ENCODE data around the gene GAB1.
A peak's percentile ranks its signal among the peaks of the same experiment; 100 is the strongest.

The GAB1 gene

GRCh38 chr4:143390764-143391163 is 54.1 kb downstream of the GAB1 start:
- DNase-seq, result no peak

DNA sequence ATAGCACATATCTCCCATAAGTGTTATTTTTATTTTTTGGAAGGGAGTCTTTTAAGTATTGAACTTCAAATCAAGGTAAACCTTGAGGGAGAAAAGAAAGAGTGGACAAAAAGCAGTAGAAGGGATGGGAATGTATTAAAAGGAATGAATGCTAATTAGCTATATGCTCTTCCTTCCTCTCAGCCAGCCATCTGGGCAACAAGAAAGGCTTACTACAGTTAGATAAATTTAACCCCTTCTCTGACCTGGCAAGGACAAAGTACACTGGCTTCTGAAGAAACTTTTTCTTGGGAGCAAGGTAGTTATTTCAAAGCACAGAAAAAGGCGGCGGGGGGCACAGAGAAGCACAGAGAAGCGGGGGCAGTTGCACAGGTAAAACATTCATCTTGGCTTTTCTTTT is 54.6 kb downstream of the GAB1 start:
- DNase-seq, result no peak

GRCh38 chr4:143391895-143392294 is 55.2 kb downstream of the GAB1 start:
- DNase-seq, result no peak

DNA sequence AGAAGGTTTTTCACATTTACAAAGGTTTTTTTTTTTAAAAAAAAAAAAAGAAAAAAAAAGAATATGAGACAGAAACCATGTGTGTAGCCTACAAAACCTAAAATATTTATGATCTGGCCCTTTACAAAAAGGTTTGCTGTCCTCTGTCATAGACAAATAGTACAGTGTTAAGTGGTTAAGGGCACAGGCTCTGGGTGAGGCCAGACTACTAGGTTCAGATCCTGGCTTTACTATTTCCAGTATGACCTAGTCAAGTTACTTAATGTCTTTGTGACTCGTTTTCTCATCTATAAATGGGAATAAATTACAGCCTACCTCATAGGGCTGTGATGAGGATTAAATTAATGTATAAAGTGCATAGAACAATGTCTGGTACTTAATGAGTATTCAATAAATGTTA is 56.5 kb downstream of the GAB1 start:
- no peak for DNase-seq

DNA sequence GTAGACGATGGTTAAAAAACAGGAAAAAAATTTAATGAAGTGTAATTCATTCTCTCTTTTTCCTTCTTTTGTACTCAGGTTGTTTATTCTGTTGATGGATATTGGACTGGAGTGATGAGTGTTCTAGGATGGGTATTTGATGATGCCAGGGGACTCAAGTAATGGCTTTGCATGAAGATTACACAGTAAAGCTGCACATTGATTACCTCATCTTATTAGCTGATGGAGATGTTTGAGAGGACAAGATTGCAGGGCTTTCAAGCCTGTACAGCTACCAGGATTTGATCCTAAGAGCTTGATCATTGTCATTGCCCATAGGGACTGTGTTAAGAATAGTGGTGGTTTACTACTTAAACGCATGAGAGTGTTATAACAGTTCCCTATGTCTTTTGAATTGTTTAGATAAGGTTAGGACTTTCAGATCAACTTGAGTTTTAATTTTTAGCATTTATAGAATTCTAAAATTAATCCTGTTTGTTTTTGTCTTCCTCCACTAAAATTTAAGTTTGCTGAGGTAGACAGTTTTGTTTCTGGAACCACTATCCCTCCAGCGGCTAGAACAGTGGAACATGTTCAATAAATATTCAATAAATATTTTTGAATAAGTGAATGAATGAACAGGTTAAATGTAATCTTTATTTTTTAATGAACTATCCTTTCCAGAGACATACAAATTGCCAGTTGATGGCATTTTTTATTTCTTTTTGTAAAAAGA is 58.2 kb downstream of the GAB1 start:
- DNase-seq, result no peak

GRCh38 chr4:143396695-143397094 is 60.0 kb downstream of the GAB1 start:
- no peak for DNase-seq

DNA sequence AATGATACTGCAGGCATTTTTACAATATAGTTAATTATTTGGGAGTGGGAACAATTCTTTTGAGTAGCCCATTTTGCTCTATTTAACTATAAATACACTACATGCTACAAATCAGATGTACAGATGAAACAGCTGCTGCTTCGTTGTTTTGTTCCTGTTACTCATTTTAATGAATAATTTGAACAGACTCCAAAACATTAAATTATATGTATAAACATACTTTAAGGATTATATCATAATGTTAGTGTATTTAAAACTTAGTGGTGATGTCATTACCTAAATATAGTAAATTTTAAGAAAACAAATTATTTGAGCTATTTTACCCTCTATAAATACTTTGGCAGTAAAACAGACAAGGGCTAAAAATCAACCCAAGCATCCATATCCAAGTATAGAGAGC is 60.7 kb downstream of the GAB1 start:
- no peak for DNase-seq

DNA sequence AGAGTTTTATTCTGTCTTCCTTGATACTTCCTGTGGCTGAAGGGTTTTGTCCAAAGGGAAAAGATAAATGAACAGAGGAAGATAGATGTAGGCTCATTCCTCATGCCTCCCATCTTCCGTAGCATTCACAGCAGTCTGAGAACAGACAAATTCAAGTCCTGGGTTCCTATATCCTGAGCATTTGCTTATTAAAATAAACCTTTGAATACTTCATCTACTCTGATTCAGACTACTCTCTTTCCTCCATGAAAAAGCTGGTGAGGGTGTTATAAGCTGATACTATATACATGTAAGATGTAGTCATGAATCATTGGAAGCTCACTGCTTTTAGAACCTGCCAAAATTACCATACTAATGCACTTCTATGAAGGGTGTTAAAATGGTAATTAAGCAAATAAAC is 61.2 kb downstream of the GAB1 start:
- no peak for DNase-seq

DNA sequence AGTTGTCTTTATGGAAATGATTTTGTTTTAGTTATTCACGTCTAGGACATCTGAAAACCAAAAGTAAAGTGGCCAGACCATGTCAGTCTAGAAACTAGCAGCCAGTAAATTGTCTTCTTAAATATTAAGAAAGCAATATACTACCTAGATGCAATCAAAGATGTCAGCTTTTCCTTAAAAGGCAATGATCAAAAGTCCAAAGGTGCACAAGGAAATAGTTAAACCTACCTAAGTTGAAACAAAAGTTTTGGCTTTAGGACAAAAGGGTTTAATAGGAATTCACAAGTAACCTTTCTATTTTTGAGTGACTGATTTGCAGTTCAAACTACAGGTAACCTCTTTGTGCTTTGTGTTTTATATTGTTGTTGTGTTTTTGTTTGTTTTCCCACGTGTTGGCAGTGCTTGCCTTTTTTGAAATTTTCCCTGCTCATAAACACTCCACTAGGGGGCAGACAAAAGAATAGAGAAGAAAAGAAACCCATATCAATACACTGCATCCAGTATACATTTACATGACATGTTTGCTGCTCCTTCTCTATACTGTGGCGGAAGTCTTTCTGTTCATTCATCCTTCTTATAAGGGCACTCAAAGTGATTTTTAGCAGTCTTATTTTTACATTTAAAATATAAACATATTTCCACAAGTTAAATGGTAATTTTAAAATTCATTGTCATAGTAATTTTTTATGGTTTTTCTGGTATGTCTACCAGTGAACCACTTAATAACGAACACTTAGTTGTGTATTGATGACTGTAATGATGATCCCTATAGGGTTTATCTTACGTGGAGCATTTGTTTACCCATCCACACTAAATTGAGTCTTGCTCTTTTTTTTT is 62.7 kb downstream of the GAB1 start:
- DNase-seq, result peak in 1 of 14 donors; percentile 9

DNA sequence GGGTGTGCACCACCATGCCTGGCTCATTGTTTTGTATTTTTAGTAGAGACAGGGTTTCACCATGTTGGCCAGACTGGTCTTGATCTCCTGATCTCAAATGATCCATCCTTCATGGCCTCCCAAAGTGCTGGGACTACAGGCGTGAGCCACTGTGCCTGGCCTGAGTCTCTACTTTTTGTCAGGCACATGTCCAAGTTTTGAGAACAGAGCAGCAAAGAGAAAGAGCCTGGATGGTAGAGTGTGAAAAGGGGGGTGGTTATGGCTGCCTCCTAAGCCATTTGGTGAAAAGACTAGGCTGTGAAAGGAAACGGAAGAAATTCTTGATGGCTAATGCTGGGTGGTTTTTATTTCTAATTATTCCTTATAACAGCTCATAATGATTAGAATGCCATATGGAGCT is 63.4 kb downstream of the GAB1 start:
- peak in 1 of 14 donors; percentile 9 for DNase-seq

- peak in 2 of 14 donors; percentile 9 to 35 for DNase-seq
Measured at GRCh38 chr4:143402776-143403552, 66.3 kb downstream of the GAB1 start.

- peak in 1 of 14 donors; percentile 18 for DNase-seq
Measured at GRCh38 chr4:143403553-143403820, 66.8 kb downstream of the GAB1 start.

- DNase-seq, result no peak
Measured at GRCh38 chr4:143404555-143404954, 67.9 kb downstream of the GAB1 start.

GRCh38 chr4:143405075-143405730 is 68.5 kb downstream of the GAB1 start:
- no peak for DNase-seq

GRCh38 chr4:143406523-143406922 is 69.8 kb downstream of the GAB1 start:
- DNase-seq, result peak in 1 of 14 donors; percentile 15

- DNase-seq, result no peak
Measured at GRCh38 chr4:143407474-143407873, 70.8 kb downstream of the GAB1 start.

- DNase-seq, result no peak
Measured at GRCh38 chr4:143407888-143408287, 71.2 kb downstream of the GAB1 start.

GRCh38 chr4:143410015-143410414 is 73.3 kb downstream of the GAB1 start:
- DNase-seq, result no peak

GRCh38 chr4:143411527-143412419 is 75.1 kb downstream of the GAB1 start:
- peak in 5 of 14 donors; percentile 17 to 47 (median 39) for DNase-seq

GRCh38 chr4:143412420-143412758 is 75.7 kb downstream of the GAB1 start:
- DNase-seq, result no peak

GRCh38 chr4:143417679-143418403 is 81.2 kb downstream of the GAB1 start:
- no peak for DNase-seq

Data from C1 segment of cervical spinal cord (tissue), 14 donors.